Activated CD4-positive, alpha-beta memory T cell treated with anti-CD3 and anti-CD28 coated beads for 36 hours (primary cell): ENCODE data around the gene PTGFRN. TPM values are rescaled to one million over a fixed set of nuclear protein-coding genes. Genes with fewer than 3 reads are reported as not detected.

Source experiments
- CTCF ChIA-PET: fragments of 350-600 bp; sonication (Branson Sonifier 250); formaldehyde crosslinking; loops from one replicate; lab custom pipeline; 2021; ENCODE audit warnings: antibody characterized with exemption, inconsistent platforms; lab: Charles Lee
- POLR2A ChIA-PET: fragments of 350-600 bp; sonication (Branson Sonifier 250); formaldehyde crosslinking; loops from one replicate; lab custom pipeline; 2021; ENCODE audit warnings: antibody characterized with exemption; lab: Charles Lee
- DNase-seq: peaks from one replicate; pipeline ENCODE4 v3.0.0-alpha.2; 2020
- H3K27ac Mint-ChIP-seq: one replicate; pipeline ENCODE4 v1.8.0; 2021; ENCODE audit warnings: mixed read lengths
- H3K27me3 Mint-ChIP-seq: one replicate; pipeline ENCODE4 v1.8.0; 2021; ENCODE audit warnings: mixed read lengths
- H3K36me3 Mint-ChIP-seq: one replicate; pipeline ENCODE4 v1.8.0; 2021; ENCODE audit warnings: mixed read lengths
- H3K4me1 Mint-ChIP-seq: one replicate; pipeline ENCODE4 v1.8.0; 2021; ENCODE audit warnings: low read depth, mixed read lengths
- H3K4me3 Mint-ChIP-seq: one replicate; pipeline ENCODE4 v1.8.0; 2021; ENCODE audit warnings: mild to moderate bottlenecking, mixed read lengths
- H3K9me3 Mint-ChIP-seq: one replicate; pipeline ENCODE4 v1.8.0; 2021; ENCODE audit warnings: mixed read lengths
- intact Hi-C: fragments of 100-400 bp; cut with micrococcal nuclease; formaldehyde crosslinking; loops from one replicate; pipeline ENCODE4 v1.15.1; 2023
- total RNA-seq, 2 experiments: library from RNA; stranded (reverse); gene quantifications; one replicate each; pipeline ENCODE4 v1.2.3, GENCODE V29; 2021

PTGFRN gene
- total RNA-seq, 2 experiments from 2014 or later: 13.5 to 14.2 TPM

DNA sequence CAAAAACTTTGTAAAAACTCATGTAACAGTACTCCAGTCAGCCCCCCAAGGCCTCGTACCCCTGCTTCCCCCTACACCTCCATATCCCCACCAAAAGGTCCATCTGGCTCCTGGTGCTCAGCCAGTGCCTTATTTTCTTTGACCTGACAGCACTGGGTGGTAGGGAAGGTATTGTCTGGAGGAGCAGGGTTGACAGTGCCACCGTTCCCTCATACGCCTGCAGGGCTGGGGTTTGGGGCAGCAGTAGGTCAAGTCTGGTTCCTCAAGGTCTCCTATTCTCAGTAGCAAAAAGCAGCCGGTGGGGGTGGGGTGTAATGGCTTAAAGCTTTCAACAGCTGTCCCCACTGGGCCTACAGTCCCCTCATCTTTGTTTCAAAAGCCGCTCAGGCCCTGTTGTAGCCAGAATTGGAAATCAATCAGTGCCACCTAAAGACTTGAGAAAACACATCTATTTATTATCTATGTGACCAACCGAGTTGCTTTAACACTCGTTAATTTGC is 125.1 kb downstream of the PTGFRN start:
- DNase-seq: no peak
- POLR2A ChIA-PET: no interaction called here
- Mint-ChIP-seq H3K9me3 (no peaks in the 10 kb centered on the region), H3K4me3 (no peak overlapping the region), H3K27ac (no peak overlapping the region), H3K27me3 (peaks cover 2% of the 10 kb centered on the region), H3K36me3 (no peaks in the 10 kb centered on the region), H3K4me1 (no peaks in the 10 kb centered on the region)
- CTCF ChIA-PET: no interaction called here
- intact Hi-C loops: no loop called here

DNA sequence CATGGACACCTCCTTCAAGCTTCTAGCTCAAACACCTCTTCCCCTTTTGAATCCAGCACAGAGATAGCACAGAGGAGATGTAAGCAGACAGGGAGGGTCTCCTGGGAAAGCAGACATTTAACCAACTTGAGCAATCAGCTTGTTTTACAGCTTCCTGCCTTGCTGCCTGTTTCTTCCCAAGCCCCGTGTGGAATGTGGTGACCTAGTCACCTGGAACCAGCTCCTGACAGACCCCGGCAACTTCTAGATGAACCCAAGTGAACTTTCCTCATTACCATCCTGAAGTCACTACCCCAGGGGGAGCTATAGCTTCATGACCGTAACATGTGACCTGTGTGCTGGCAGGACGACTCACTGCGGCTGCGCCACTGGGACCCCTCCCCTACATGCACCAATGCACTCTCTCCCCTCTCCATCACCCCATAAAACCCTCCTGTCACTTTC is 126.3 kb downstream of the PTGFRN start:
- Mint-ChIP-seq H3K36me3 (no peaks in the 10 kb centered on the region), H3K9me3 (no peaks in the 10 kb centered on the region), H3K4me1 (no peaks in the 10 kb centered on the region), H3K27ac (no peak overlapping the region), H3K27me3 (peaks cover 2% of the 10 kb centered on the region), H3K4me3 (no peak overlapping the region)
- POLR2A ChIA-PET: no interaction called here
- DNase-seq: no peak
- CTCF ChIA-PET: no interaction called here
- intact Hi-C loops: no loop called here

DNA sequence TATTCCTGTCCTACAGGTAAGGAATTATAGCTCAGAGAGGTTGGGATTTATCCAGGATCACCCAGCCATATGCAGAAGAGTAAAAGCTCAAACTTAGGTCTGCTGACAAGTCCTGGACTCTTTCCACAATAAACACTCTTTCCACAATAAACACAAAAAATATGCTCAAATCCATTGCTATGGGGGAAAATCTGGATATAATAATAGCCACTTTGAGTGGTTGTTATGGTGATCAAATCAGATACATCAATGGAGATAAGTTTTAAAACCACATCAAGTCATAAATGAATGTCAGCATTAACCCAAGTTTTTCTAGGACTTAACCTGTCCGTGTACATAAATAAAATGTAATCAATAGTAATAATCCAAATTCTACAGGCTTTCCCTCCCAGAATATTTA is 128.1 kb downstream of the PTGFRN start:
- no peak overlapping the region for H3K27ac Mint-ChIP-seq
- no peak for DNase-seq
- CTCF ChIA-PET: no interaction called here
- peaks cover 3% of the 10 kb centered on the region for H3K9me3 Mint-ChIP-seq
- POLR2A ChIA-PET: no interaction called here
- intact Hi-C loops: no loop called here
- peaks cover 2% of the 10 kb centered on the region for H3K36me3 Mint-ChIP-seq
- no peaks in the 10 kb centered on the region for H3K4me1 Mint-ChIP-seq
- H3K4me3 Mint-ChIP-seq: no peak overlapping the region
- peaks cover 2% of the 10 kb centered on the region for H3K27me3 Mint-ChIP-seq

GRCh38 chr1:117038236-117038635 is 128.5 kb downstream of the PTGFRN start:
- no peak for DNase-seq
- peaks cover 3% of the 10 kb centered on the region for H3K9me3 Mint-ChIP-seq
- CTCF ChIA-PET: no interaction called here
- H3K27ac Mint-ChIP-seq: no peak overlapping the region
- peaks cover 2% of the 10 kb centered on the region for H3K36me3 Mint-ChIP-seq
- H3K27me3 Mint-ChIP-seq: peaks cover 2% of the 10 kb centered on the region
- intact Hi-C loops: no loop called here
- no peak overlapping the region for H3K4me3 Mint-ChIP-seq
- no peaks in the 10 kb centered on the region for H3K4me1 Mint-ChIP-seq
- POLR2A ChIA-PET: no interaction called here

Other genes with a start within 250 kb of the PTGFRN start
- 1 to 10 TPM; 4.1 to 4.2 TPM for gene IGSF3, start 242.2 kb upstream of the PTGFRN start, total RNA-seq
- 100 to 1,000 TPM; 335 to 355 TPM for gene CD2, start 155.5 kb upstream of the PTGFRN start, total RNA-seq
- gene CD101, start 91.8 kb downstream of the PTGFRN start, total RNA-seq: under 1 TPM; 0.14 to 0.19 TPM
- gene TTF2, start 150.4 kb downstream of the PTGFRN start, total RNA-seq: 100 to 1,000 TPM; 102 to 104 TPM
- under 1 TPM; 0.53 to 0.69 TPM for gene TRIM45, start 211.8 kb downstream of the PTGFRN start, total RNA-seq